HCT116 (cell line): ENCODE results near the gene ADCY2.

Experiments used
- CBX3 ChIP-seq: IDR thresholded peaks from 2 replicates; pipeline ENCODE4 v1.6.1; 2012; ENCODE audit warnings: low read depth
- CTCF ChIP-seq, 3 experiments: fragments of 200-600 bp in 1 of 3; sonication (generic) in 1 of 3; IDR thresholded peaks in 2 of 3; conservative IDR thresholded peaks in 1 of 3; 2 replicates each; pipeline ENCODE4 v1.5.1; 2012 to 2017; ENCODE audit warnings: low read depth in 2 of 3, low read length in 2 of 3, antibody characterized with exemption in 1 of 3, borderline replicate concordance in 1 of 3, control low read depth in 1 of 3, mild to moderate bottlenecking in 1 of 3, mixed read lengths in 1 of 3, mixed run types in 1 of 3, moderate library complexity in 1 of 3; ENCODE audit not compliant: insufficient read depth in 1 of 3
- EZH2 ChIP-seq: fragments of 200-600 bp; sonication (generic); IDR thresholded peaks from 2 replicates; pipeline ENCODE4 v1.6.1; 2017; ENCODE audit warnings: antibody characterized with exemption, mixed run types
- EZH2phosphoT487 ChIP-seq: fragments of 200-600 bp; IDR thresholded peaks from 2 replicates; pipeline ENCODE4 v1.6.1; 2018; ENCODE audit warnings: antibody characterized with exemption, borderline replicate concordance
- FOSL1 ChIP-seq: IDR thresholded peaks from 2 replicates; pipeline ENCODE4 v1.6.1; 2012; ENCODE audit warnings: low read depth
- MAX ChIP-seq: IDR thresholded peaks from 2 replicates; pipeline ENCODE4 v1.6.1; 2012
- POLR2A ChIP-seq: IDR thresholded peaks from 2 replicates; pipeline ENCODE4 v1.7.0; 2011; ENCODE audit warnings: borderline replicate concordance; ENCODE audit not compliant: insufficient read depth, insufficient read length; ENCODE audit errors: extremely low read depth
- POLR2AphosphoS5 ChIP-seq: IDR thresholded peaks from 2 replicates; pipeline ENCODE4 v1.6.1; 2011; ENCODE audit warnings: mild to moderate bottlenecking, low read depth, low read length, moderate library complexity
- REST ChIP-seq: IDR thresholded peaks from 2 replicates; pipeline ENCODE4 v1.6.1; 2012; ENCODE audit warnings: low read depth
- SP1 ChIP-seq: IDR thresholded peaks from 2 replicates; pipeline ENCODE4 v1.6.1; 2012; ENCODE audit warnings: low read depth
- ZFX ChIP-seq: fragments of 450-650 bp; IDR thresholded peaks from 2 replicates; pipeline ENCODE4 v1.6.1; 2017

- TF ChIP-seq CTCF (IDR thresholded peaks at IDR 0.05 in 2 of 3, conservative IDR thresholded peaks at IDR 0.05 in 1 of 3; ENCODE audit: borderline replicate concordance in 1 of 3, insufficient read depth in 1 of 3, low read depth in 2 of 3, low read length in 2 of 3) = no peak
- TF ChIP-seq POLR2A = no peak
- TF ChIP-seq EZH2 = no peak
- TF ChIP-seq REST = no peak
- no peak for TF ChIP-seq SP1
- no peak for TF ChIP-seq EZH2phosphoT487
- TF ChIP-seq CBX3 = no peak
- TF ChIP-seq MAX = no peak
- TF ChIP-seq ZFX = no peak
- TF ChIP-seq POLR2AphosphoS5 = no peak
- TF ChIP-seq FOSL1 = no peak
These were observed 71.2 kb downstream of the ADCY2 start for GRCh38 chr5:7467179-7467578.
